ENCODE data around the gene OR8S1. TPM values are rescaled to one million over a fixed set of nuclear protein-coding genes. Genes with fewer than 3 reads are reported as not detected.
"Not testable (repeated sequence)": the region's sequence is repeated elsewhere in the genome, so short reads cannot be mapped to it uniquely, and the experiment has no call there.

Gene OR8S1
- total and polyA plus RNA-seq, 4 donors: not detected

DNA sequence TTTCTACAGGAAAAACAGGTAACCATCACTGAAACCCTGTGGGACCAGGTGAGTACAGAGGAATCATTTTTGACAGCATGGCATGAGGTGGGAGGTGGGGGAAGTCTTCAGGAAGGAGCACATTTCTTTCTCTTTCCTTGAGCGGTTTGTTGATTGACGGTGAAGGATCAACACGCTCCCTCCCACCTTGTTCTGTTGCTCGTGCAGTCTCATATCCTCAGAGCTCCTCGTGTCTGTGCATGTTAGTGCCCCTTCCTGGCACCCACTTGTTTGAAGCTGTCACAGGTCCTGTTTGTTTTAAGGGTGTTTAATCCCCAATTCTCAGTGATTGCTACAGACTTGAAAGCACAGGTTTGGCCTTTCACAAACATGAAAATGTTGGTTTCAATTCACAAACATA lies 38.8 kb upstream of the OR8S1 start:
- Histone ChIP-seq H3K4me3 (ENCODE audit: low read depth in 1 of 3, low read length in 3 of 3) (no peak overlapping the region), H3K27ac (ENCODE audit: low read depth in 1 of 2, low read length in 2 of 2) (no peak overlapping the region), H3K36me3 (ENCODE audit: control insufficient read depth in 4 of 4, insufficient read depth in 3 of 4, low read depth in 1 of 4, low read length in 3 of 4) (no peaks in the 10 kb centered on the region), H3K9ac (ENCODE audit: low read depth in 1 of 2, low read length in 2 of 2) (no peak overlapping the region), H3K9me3 (ENCODE audit: control insufficient read depth in 4 of 4, low read length in 3 of 4) (no peaks in the 10 kb centered on the region), H3K27me3 (ENCODE audit: control insufficient read depth in 4 of 4, insufficient read depth in 4 of 4, low read length in 3 of 4) (peaks cover 0 to 6% (median 0%) of the 10 kb centered on the region in 4 donors), H3K4me1 (ENCODE audit: control insufficient read depth in 4 of 4, insufficient read depth in 4 of 4, low read length in 3 of 4) (no peaks in the 10 kb centered on the region)
- no peak for DNase-seq (ENCODE audit: low spot score)
- TF ChIP-seq FOXA1 (IDR thresholded peaks at IDR 0.05): no peak
- TF ChIP-seq ATF3 (IDR thresholded peaks at IDR 0.05): no peak
- no peak for TF ChIP-seq SP1 (IDR thresholded peaks at IDR 0.05)
- TF ChIP-seq, protein P1, sequence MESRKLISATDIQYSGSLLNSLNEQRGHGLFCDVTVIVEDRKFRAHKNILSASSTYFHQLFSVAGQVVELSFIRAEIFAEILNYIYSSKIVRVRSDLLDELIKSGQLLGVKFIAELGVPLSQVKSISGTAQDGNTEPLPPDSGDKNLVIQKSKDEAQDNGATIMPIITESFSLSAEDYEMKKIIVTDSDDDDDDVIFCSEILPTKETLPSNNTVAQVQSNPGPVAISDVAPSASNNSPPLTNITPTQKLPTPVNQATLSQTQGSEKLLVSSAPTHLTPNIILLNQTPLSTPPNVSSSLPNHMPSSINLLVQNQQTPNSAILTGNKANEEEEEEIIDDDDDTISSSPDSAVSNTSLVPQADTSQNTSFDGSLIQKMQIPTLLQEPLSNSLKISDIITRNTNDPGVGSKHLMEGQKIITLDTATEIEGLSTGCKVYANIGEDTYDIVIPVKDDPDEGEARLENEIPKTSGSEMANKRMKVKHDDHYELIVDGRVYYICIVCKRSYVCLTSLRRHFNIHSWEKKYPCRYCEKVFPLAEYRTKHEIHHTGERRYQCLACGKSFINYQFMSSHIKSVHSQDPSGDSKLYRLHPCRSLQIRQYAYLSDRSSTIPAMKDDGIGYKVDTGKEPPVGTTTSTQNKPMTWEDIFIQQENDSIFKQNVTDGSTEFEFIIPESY (IDR thresholded peaks at IDR 0.05): no peak
- no peak for TF ChIP-seq EGR1 (IDR thresholded peaks at IDR 0.05; ENCODE audit: low read depth in 2 of 2)
- no peak for TF ChIP-seq TAF1 (conservative IDR thresholded peaks at IDR 0.05)
- 71% methylated on average over 5 of the region's 5 CpGs for WGBS

- WGBS: 73% methylated on average over 2 of the region's 2 CpGs
- Histone ChIP-seq H3K27me3 (ENCODE audit: control insufficient read depth in 4 of 4, insufficient read depth in 4 of 4, low read length in 3 of 4) (peaks cover 0 to 10% (median 0%) of the 10 kb centered on the region in 4 donors), H3K9ac (ENCODE audit: low read depth in 1 of 2, low read length in 2 of 2) (no peak overlapping the region), H3K9me3 (ENCODE audit: control insufficient read depth in 4 of 4, low read length in 3 of 4) (no peaks in the 10 kb centered on the region), H3K36me3 (ENCODE audit: control insufficient read depth in 4 of 4, insufficient read depth in 3 of 4, low read depth in 1 of 4, low read length in 3 of 4) (no peaks in the 10 kb centered on the region), H3K27ac (ENCODE audit: low read depth in 1 of 2, low read length in 2 of 2) (no peak overlapping the region), H3K4me1 (ENCODE audit: control insufficient read depth in 4 of 4, insufficient read depth in 4 of 4, low read length in 3 of 4) (no peaks in the 10 kb centered on the region), H3K4me3 (ENCODE audit: low read depth in 1 of 3, low read length in 3 of 3) (no peak overlapping the region)
- DNase-seq (ENCODE audit: low spot score): no peak
- TF ChIP-seq JUND (IDR thresholded peaks at IDR 0.05): no peak
These were observed 36.4 kb upstream of the OR8S1 start for GRCh38 chr12:48489012-48489411.

- not testable (repeated sequence) for DNase-seq (ENCODE audit: low spot score); H3K36me3 ChIP-seq (ENCODE audit: control insufficient read depth in 4 of 4, insufficient read depth in 3 of 4, low read depth in 1 of 4, low read length in 3 of 4); H3K4me3 ChIP-seq (ENCODE audit: low read depth in 1 of 3, low read length in 3 of 3); H3K9ac ChIP-seq (ENCODE audit: low read depth in 1 of 2, low read length in 2 of 2); H3K27ac ChIP-seq (ENCODE audit: low read depth in 1 of 2, low read length in 2 of 2); H3K27me3 ChIP-seq (ENCODE audit: control insufficient read depth in 4 of 4, insufficient read depth in 4 of 4, low read length in 3 of 4); H3K9me3 ChIP-seq (ENCODE audit: control insufficient read depth in 4 of 4, low read length in 3 of 4); H3K4me1 ChIP-seq (ENCODE audit: control insufficient read depth in 4 of 4, insufficient read depth in 4 of 4, low read length in 3 of 4)
- WGBS: 79% methylated on average over 7 of the region's 7 CpGs
These were observed 36.0 kb upstream of the OR8S1 start for GRCh38 chr12:48489456-48489855.

GRCh38 chr12:48500281-48500680 lies 25.2 kb upstream of the OR8S1 start:
- not testable (repeated sequence) for H3K4me3 ChIP-seq (ENCODE audit: low read depth in 1 of 3, low read length in 3 of 3); H3K4me1 ChIP-seq (ENCODE audit: control insufficient read depth in 4 of 4, insufficient read depth in 4 of 4, low read length in 3 of 4); H3K9me3 ChIP-seq (ENCODE audit: control insufficient read depth in 4 of 4, low read length in 3 of 4); H3K36me3 ChIP-seq (ENCODE audit: control insufficient read depth in 4 of 4, insufficient read depth in 3 of 4, low read depth in 1 of 4, low read length in 3 of 4); DNase-seq (ENCODE audit: low spot score); H3K27ac ChIP-seq (ENCODE audit: low read depth in 1 of 2, low read length in 2 of 2); H3K27me3 ChIP-seq (ENCODE audit: control insufficient read depth in 4 of 4, insufficient read depth in 4 of 4, low read length in 3 of 4); H3K9ac ChIP-seq (ENCODE audit: low read depth in 1 of 2, low read length in 2 of 2)
- WGBS: 95% methylated on average over 25 of the region's 32 CpGs

GRCh38 chr12:48506836-48507235 lies 18.6 kb upstream of the OR8S1 start:
- H3K9me3 ChIP-seq (ENCODE audit: control insufficient read depth in 4 of 4, low read length in 3 of 4); H3K4me3 ChIP-seq (ENCODE audit: low read depth in 1 of 3, low read length in 3 of 3); H3K27me3 ChIP-seq (ENCODE audit: control insufficient read depth in 4 of 4, insufficient read depth in 4 of 4, low read length in 3 of 4); H3K4me1 ChIP-seq (ENCODE audit: control insufficient read depth in 4 of 4, insufficient read depth in 4 of 4, low read length in 3 of 4); H3K9ac ChIP-seq (ENCODE audit: low read depth in 1 of 2, low read length in 2 of 2); H3K36me3 ChIP-seq (ENCODE audit: control insufficient read depth in 4 of 4, insufficient read depth in 3 of 4, low read depth in 1 of 4, low read length in 3 of 4); DNase-seq (ENCODE audit: low spot score); H3K27ac ChIP-seq (ENCODE audit: low read depth in 1 of 2, low read length in 2 of 2): not testable (repeated sequence)
- 85% methylated on average over 2 of the region's 2 CpGs for WGBS
